Chondrocyte (in vitro differentiated cells): ENCODE measurements around the gene ZBTB40. TPM values are rescaled to one million over a fixed set of nuclear protein-coding genes. Genes with fewer than 3 reads are reported as not detected.

Experiments used
- DNase-seq: peaks from one replicate; pipeline ENCODE4 v3.0.0; 2021; ENCODE audit warnings: mixed read lengths, low spot score
- H3K27ac Mint-ChIP-seq: one replicate; pipeline ENCODE4 v1.8.0; 2021; ENCODE audit warnings: mild to moderate bottlenecking, moderate library complexity, mixed read lengths; ENCODE audit not compliant: unreplicated experiment
- H3K27me3 Mint-ChIP-seq: 2 replicates; pipeline ENCODE4 v1.8.0; 2021; ENCODE audit warnings: low read depth, mixed read lengths
- H3K36me3 Mint-ChIP-seq: 2 replicates; pipeline ENCODE4 v1.8.0; 2021; ENCODE audit warnings: low read depth, mixed read lengths
- H3K4me1 Mint-ChIP-seq: 2 replicates; pipeline ENCODE4 v1.8.0; 2021; ENCODE audit warnings: low read depth, mild to moderate bottlenecking, mixed read lengths
- H3K4me3 Mint-ChIP-seq: one replicate; pipeline ENCODE4 v1.8.0; 2021; ENCODE audit warnings: mild to moderate bottlenecking, moderate library complexity, mixed read lengths; ENCODE audit not compliant: unreplicated experiment
- H3K9me3 Mint-ChIP-seq: 2 replicates; pipeline ENCODE4 v1.8.0; 2021; ENCODE audit warnings: low read depth, mixed read lengths
- total RNA-seq: library from RNA; stranded (reverse); gene quantifications from 3 replicates; pipeline ENCODE4 v1.2.1, GENCODE V29; 2021
- TF ChIP-seq, protein P1 (sequence below): fragments of 200-600 bp; sonication (generic); IDR thresholded peaks from 2 replicates; pipeline ENCODE4 v1.5.0; 2021; ENCODE audit warnings: antibody characterized with exemption, mild to moderate bottlenecking, moderate library complexity

The ZBTB40 gene
- total RNA-seq, 1 donor from 2014 or later = 16.3 TPM

DNA sequence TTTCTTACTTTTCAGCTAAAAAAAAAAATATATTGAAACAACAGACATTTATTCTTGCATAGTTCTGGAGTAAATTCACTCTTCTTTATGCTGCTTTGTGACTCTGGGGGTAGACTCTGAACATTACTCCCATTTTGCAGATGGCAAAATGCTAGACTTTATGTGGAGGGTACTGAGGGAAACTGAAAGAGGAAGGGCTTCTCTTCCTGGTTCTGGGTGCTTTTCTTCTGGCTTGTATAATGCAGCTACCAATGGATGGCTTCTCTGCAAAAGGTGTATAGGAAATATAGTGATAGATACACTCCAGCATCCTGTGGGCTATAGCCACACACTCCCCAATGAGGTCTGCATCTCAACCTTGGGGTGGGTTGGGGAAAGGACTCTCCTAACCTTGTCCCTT, 19.7 kb upstream of the ZBTB40 start:
- Mint-ChIP-seq H3K27ac (no peak overlapping the region), H3K9me3 (no peaks in the 10 kb centered on the region), H3K4me1 (peaks cover 11% of the 10 kb centered on the region), H3K4me3 (no peak overlapping the region), H3K36me3 (peaks cover 3% of the 10 kb centered on the region), H3K27me3 (no peaks in the 10 kb centered on the region)
- TF ChIP-seq, protein P1, sequence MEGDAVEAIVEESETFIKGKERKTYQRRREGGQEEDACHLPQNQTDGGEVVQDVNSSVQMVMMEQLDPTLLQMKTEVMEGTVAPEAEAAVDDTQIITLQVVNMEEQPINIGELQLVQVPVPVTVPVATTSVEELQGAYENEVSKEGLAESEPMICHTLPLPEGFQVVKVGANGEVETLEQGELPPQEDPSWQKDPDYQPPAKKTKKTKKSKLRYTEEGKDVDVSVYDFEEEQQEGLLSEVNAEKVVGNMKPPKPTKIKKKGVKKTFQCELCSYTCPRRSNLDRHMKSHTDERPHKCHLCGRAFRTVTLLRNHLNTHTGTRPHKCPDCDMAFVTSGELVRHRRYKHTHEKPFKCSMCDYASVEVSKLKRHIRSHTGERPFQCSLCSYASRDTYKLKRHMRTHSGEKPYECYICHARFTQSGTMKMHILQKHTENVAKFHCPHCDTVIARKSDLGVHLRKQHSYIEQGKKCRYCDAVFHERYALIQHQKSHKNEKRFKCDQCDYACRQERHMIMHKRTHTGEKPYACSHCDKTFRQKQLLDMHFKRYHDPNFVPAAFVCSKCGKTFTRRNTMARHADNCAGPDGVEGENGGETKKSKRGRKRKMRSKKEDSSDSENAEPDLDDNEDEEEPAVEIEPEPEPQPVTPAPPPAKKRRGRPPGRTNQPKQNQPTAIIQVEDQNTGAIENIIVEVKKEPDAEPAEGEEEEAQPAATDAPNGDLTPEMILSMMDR = no peak
- DNase-seq = no peak

DNA sequence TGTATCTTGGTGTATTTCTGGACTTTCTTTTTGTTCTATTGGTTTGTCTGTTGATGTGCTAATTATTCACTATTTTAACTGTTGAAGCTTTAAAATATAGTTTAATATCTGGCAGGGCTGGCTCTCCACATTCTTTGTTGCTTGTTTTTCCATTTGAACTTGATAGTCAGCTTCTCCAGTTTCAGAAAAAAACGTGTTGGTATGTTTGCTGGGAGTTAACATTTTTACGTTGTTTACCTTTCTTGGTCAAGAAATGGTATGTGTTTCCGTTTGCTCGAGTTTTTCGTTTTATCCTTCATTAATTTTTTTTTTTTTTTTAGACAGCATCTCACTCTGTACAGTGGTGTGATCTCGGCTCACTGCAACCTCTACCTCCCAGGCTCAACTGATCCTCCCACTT, 16.9 kb upstream of the ZBTB40 start:
- Mint-ChIP-seq H3K27ac (peak overlapping the region; percentile 85), H3K4me1 (peaks cover 11% of the 10 kb centered on the region), H3K27me3 (no peaks in the 10 kb centered on the region), H3K4me3 (no peak overlapping the region), H3K36me3 (peaks cover 3% of the 10 kb centered on the region), H3K9me3 (peaks cover 12% of the 10 kb centered on the region)
- no peak for DNase-seq
- TF ChIP-seq, protein P1 = no peak

DNA sequence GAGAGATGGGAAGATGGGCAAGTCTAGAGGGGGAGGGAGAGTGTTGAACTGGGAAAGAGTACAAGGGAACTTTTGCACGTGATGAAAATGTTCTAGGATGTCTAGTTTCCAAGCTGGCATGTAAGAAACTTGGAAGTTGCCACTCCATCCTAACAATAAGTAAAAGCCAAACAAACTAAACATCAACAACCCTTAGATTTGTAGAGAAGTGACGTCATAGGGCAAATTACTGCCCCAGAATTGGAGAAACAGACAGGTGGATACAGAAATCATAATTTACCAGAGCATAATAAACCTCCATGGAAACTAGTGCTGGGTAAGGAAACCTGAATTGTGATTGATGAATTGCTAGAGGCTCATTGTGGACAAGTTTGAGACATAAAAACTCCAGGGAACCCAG, 14.7 kb upstream of the ZBTB40 start:
- peaks cover 11% of the 10 kb centered on the region for H3K36me3 Mint-ChIP-seq
- peaks cover 14% of the 10 kb centered on the region for H3K4me1 Mint-ChIP-seq
- peaks cover 31% of the 10 kb centered on the region for H3K9me3 Mint-ChIP-seq
- H3K27me3 Mint-ChIP-seq = no peaks in the 10 kb centered on the region
- TF ChIP-seq, protein P1 = no peak
- no peak for DNase-seq
- H3K4me3 Mint-ChIP-seq = no peak overlapping the region
- H3K27ac Mint-ChIP-seq = no peak overlapping the region

DNA sequence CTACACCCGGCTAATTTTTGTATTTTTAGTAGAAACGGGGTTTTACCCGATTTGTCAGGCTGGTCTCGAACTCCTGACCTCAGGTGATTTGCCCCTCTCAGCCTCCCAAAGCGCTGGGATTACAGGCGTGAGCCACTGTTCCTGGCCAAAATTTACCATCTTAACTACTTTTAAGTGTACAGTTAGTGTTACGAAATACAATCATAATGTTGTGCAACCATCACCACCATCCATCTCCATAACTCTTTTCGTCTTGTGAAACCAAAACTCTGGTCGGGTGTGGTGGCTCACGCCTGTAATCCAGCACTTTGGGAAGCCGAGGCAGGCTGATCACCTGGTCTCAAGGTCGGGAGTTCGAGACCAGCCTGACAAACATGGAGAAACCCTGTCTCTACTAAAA, 14.1 kb upstream of the ZBTB40 start:
- H3K36me3 Mint-ChIP-seq = peaks cover 11% of the 10 kb centered on the region
- no peak for DNase-seq
- H3K27ac Mint-ChIP-seq = no peak overlapping the region
- no peaks in the 10 kb centered on the region for H3K27me3 Mint-ChIP-seq
- TF ChIP-seq, protein P1 = no peak
- peaks cover 20% of the 10 kb centered on the region for H3K4me1 Mint-ChIP-seq
- H3K4me3 Mint-ChIP-seq = no peak overlapping the region
- peaks cover 32% of the 10 kb centered on the region for H3K9me3 Mint-ChIP-seq

DNA sequence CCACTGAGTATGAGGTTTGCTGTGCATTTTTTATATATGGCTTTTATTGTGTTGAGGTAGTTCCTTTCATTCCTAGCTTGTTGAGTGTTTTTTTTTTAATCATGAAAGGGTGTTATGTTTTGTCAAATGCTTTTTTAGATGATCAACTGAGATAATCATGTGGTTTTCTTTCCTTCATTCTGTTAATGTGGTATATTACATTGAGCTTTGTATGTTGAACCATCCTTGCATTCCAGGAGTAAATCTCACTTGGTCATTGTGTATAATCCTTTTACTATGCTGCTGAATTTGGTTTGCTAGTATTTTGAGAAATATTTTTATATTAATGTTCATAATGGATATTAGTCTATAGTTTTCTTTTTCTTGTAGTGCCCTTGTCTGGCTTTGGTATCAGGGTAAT, 11.1 kb upstream of the ZBTB40 start:
- Mint-ChIP-seq H3K4me1 (peaks cover 32% of the 10 kb centered on the region), H3K27me3 (no peaks in the 10 kb centered on the region), H3K36me3 (peaks cover 11% of the 10 kb centered on the region), H3K4me3 (no peak overlapping the region), H3K27ac (no peak overlapping the region), H3K9me3 (peaks cover 32% of the 10 kb centered on the region)
- TF ChIP-seq, protein P1 = no peak
- DNase-seq = no peak
